Fibroblast of upper back skin (primary cell): Measurements from ENCODE around the gene ZNRD2.
A peak's percentile ranks its signal among the peaks of the same experiment; 100 is the strongest.

Experiments
- DNase-seq: peaks from one replicate; pipeline ENCODE4 v3.0.0-alpha.2; 2013

Gene ZNRD2

GRCh38 chr11:65574109-65574810 is 4.0 kb downstream of the ZNRD2 start:
- DNase-seq = peak; percentile 93

- no peak for DNase-seq
These were observed 4.7 kb downstream of the ZNRD2 start for GRCh38 chr11:65574811-65575567.

- peak; percentile 27 for DNase-seq
These were observed 5.4 kb downstream of the ZNRD2 start, which contains the start of gene EHBP1L1 for GRCh38 chr11:65575568-65576231. EHBP1L1 (plus strand) TSS chr11:65576053; CDS start chr11:65576303, 250 bp downstream.

- DNase-seq = no peak
These were observed 6.1 kb downstream of the ZNRD2 start for GRCh38 chr11:65576232-65576866.

GRCh38 chr11:65576867-65577755 is 6.8 kb downstream of the ZNRD2 start:
- DNase-seq = peak; percentile 30

GRCh38 chr11:65577756-65578109 is 7.5 kb downstream of the ZNRD2 start:
- no peak for DNase-seq

GRCh38 chr11:65578134-65578533 is 7.9 kb downstream of the ZNRD2 start:
- DNase-seq = no peak

GRCh38 chr11:65578667-65579066 is 8.4 kb downstream of the ZNRD2 start:
- DNase-seq = no peak

GRCh38 chr11:65579291-65579690 is 9.0 kb downstream of the ZNRD2 start:
- DNase-seq = no peak

- DNase-seq = no peak
These were observed 9.9 kb downstream of the ZNRD2 start for GRCh38 chr11:65580031-65580692.

- DNase-seq = no peak
These were observed 10.5 kb downstream of the ZNRD2 start for GRCh38 chr11:65580756-65581155.

GRCh38 chr11:65581928-65582327 is 11.7 kb downstream of the ZNRD2 start:
- DNase-seq = no peak

GRCh38 chr11:65583589-65583988 is 13.3 kb downstream of the ZNRD2 start:
- DNase-seq = no peak

- no peak for DNase-seq
These were observed 13.8 kb downstream of the ZNRD2 start for GRCh38 chr11:65584106-65584505.

- DNase-seq = no peak
These were observed 14.5 kb downstream of the ZNRD2 start for GRCh38 chr11:65584723-65585171.

- DNase-seq = no peak
These were observed 15.3 kb downstream of the ZNRD2 start for GRCh38 chr11:65585396-65586246.

GRCh38 chr11:65586247-65586630 is 16.0 kb downstream of the ZNRD2 start:
- DNase-seq = no peak

- DNase-seq = no peak
These were observed 16.4 kb downstream of the ZNRD2 start for GRCh38 chr11:65586676-65587075.

- peak; percentile 35 for DNase-seq
These were observed 18.1 kb downstream of the ZNRD2 start for GRCh38 chr11:65588199-65589054.
